HG02642 (cell line): ENCODE data around the gene EXOC6B.

Experiments used
- ATAC-seq: cut with Tn5 transposase; IDR thresholded peaks from one replicate; pipeline ENCODE4 v1.9.1; 2021; ENCODE audit warnings: mild to moderate bottlenecking; ENCODE audit not compliant: unreplicated experiment, poor library complexity

Gene EXOC6B

DNA sequence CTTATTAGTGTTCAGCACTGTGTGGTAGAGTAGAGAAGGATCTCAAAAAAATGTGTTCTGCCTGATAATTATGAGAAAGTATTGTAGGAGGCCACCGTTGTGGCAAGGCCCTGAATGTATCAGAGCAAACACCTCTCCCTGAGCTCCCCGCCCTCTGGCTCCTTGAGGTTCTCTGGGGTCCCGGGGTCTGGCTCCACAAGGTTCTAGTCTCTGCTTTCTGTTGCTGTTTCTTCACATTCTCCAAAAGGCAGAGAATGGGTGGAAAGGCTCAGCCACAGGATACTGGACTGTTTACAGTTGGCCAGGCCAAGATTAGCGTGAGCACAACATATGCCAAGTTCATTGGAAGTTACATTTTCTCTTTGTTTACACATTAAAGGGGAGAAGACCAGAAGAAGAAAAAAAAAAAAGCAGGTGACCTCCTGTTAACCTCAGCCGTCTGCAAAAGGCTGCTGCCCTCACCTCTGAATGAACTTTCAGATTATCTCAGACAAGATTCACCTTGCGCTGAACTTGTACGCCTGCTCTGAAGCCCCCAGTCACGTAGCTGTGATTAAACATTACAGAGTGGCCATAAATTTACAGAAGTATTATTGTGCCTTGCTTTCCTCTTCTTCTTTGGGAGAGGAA lies 621.6 kb downstream of the EXOC6B start:
- ATAC-seq = no peak

DNA sequence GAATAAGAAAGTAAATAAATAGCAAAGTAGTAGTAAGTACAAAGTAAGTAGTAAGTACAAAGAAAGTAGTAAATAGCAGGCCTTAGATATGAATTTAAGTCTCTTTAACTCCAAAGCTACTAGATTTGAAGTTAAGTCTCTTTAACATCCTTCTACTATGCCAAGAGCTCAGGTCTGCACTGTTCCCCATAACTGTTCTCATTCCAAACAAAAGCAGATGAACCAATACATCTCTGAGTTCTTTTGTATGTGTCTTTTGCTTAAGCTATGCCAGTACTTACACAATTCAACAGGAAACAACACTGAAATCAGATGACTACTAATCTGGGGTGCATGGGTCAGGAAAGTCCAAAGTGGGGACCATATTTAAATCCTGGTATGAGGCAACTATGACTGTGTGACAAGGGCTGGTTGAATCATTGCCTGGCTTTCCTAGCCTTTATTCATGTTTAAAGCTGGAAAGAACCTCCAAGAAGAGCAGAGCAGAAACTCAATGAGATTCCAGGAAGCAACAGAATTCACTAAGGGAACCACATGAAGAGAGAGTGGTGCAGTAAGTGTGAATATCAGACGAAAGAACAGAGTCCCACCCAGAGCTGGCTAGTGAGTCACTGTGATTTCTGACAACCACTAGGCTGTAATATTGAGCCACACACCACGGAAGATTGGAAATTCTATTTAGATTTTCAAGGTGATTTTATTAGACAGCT lies 627.1 kb downstream of the EXOC6B start:
- no peak for ATAC-seq

DNA sequence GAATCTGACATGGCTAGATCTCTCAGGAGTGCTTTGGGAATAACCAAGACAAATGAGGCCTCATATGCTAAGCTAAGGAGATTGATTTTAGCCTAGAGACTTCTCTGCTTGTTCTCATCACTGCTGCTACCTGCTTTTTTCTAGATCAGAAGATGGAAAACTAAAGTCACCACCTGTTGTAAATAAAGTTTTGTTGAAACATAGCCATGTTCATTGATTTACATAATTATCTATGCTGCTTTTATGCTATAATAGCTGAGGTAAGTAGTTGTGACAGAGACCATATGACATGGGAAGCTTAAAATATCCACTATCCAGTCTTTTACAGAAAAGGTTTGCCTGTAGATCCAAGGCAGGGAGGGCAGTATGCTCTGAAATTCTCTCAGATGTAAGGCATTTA lies 632.1 kb downstream of the EXOC6B start:
- no peak for ATAC-seq

DNA sequence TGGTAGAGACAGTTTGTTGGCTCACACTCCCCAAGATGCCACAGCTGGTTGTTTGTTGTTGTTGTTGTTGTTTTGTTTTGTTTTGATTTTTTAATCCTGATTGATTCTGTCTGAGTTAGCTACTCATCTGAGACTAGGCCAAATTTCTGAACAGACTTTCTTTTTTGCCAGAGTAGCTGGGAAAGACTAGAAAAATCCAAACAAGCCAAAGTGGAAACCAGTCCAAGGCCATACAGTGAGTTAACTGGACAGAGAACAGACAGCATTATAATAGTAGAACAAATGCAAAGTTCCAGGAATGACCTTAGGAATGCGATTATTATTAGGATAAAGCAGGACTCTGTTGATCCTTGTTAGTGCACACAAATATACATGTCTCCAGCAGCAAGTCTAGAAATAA lies 634.4 kb downstream of the EXOC6B start:
- ATAC-seq = no peak

DNA sequence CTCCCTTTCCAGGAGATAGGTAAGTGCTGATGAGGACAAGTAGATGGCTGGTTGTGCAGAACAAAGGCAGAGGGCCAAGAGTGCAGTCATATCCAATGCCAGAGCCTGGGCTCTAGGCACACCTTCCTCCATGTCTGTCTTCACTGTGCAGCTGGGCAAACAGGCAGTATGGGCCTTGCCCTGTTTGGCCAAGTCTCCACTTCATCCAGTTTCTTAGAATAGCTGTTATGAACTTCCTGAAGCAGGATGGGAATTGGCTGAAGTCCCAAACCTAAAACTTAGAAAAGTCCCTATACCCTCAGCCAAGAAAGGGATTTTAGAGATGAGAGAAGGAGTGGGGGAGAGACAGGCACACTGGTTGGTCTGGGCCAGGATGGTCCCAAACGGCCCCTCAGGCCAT lies 640.6 kb downstream of the EXOC6B start:
- no peak for ATAC-seq

DNA sequence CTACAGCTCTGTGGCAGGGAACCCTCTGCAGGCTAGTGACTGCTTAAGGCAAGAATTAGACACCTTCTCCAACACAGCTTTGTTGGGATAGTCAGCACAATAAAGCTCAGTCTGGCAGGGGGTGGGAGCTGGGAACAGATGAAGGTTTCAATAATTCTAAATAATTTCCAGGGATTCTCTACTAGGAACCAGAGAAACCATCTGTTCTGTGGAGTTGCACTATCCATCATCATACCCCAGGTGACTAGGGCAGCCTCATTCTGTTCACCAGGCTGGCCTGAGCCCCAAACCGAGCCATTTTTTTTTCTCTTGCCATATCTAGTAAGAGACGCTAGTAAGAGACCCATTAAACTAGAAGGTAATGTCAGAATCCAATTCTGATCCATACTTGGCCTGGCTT lies 642.4 kb downstream of the EXOC6B start:
- ATAC-seq = no peak

DNA sequence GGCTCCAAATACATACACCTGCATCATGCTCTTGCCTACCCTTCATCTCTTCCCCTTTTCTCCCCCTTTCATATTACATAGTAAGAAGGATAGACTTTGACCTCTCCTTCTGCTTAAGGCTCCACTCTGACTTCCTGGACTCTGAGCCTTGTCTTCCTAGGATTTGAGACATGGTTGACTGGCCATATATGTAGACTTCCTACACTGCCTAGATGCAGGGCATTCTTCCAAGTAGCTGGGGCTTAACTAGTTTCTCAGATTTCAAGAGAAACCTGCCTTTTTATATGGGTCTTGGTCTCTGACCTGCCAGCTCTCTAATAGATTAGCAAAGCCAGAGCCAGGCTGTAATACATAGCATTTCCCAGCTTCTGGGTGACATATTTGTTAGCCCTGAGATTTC lies 642.8 kb downstream of the EXOC6B start:
- ATAC-seq = no peak

DNA sequence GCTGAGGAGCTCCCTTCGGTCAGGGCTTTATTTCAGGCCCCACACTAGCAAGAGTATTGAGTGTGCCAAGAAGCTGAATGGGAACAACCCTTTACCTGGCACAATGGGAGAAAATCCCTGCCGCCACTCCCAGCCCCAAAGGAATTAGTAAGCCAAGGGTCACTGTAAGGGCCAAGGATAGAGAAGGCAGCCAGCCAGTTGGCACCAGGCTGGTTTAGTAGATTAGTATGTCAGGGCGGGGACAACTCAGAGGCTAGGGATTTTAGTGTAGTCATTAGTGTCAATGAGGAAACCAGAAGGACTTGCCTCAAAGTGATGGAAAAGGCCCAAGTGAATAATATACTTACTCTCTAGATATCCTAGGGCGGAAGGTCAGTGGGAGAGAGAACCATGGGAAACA lies 643.3 kb downstream of the EXOC6B start:
- ATAC-seq = no peak

DNA sequence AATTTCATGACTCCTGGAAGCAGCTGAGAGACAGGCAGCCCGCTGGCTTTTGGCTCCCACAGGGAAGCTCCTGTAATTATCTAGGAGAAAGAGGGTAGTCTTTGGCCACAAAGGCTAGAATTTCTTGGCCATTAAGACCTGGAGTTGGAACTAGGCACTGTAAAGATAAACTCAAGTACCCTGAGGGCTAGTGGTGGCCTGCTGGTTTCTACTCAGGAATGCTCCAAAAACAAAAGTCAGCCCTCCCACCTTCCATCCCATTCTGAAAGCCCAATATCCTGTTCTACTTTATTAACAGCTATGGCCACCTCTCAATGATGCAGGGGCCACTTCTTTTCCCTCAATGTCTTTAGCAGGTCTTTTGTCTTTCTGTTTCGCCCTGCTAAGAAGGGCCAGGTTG lies 644.2 kb downstream of the EXOC6B start:
- ATAC-seq = no peak

DNA sequence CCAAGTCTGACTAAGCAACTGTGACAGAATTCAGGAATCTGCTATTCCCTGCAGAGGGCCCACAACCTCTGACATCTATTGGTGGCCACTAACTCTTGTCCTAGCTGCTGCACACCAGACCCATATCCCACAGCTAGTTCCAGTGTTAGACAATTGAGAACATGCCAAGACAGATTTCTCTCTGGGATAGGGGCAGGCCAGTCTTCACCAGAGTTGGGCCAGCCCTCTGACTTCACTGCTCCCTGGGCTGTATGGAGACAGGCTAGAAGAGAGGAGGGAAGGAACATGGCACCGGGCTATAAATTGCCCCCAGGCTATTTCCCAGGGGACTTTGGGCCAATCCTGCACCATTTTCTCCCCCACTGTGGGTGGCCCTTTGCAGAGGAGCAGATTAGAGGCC lies 645.5 kb downstream of the EXOC6B start:
- ATAC-seq = no peak

DNA sequence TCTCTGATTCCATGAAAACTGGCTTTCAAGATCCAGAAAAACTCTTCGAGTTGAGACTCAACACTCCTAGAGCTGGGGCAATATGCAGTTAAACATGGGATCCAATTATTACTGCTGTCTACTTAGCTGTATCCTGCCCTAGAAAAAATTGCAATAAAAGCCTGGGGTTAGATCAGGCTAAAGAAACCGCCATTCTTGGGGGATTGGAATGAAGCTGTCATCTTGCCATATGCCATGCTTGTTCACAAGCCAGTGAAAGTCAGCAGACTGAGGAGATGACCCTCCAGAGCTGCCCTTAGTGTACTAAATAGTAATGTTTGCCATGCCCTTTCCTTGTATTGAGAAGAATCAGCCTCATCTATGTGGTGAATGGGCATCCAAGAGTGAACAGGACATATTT lies 647.3 kb downstream of the EXOC6B start:
- ATAC-seq = no peak

DNA sequence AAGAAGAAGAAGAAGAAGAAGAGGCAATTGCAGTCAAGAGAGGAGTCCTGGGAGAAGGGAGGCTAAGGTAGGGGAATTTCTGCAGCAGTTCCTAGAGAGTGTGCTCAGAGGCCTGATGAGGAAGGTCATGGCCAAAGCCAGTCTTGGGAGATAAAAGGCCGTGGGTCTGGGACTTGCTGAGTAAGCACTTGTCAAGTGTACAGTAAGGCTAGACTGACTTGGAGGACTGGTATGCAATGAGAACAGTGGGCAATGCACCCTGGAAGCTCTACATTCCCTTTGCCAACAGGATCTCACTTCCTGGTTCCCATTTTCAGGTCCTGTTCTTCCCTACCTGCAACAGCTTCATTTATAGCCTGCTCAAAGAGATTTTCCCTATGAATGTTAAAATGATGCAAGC lies 649.6 kb downstream of the EXOC6B start:
- ATAC-seq = no peak

DNA sequence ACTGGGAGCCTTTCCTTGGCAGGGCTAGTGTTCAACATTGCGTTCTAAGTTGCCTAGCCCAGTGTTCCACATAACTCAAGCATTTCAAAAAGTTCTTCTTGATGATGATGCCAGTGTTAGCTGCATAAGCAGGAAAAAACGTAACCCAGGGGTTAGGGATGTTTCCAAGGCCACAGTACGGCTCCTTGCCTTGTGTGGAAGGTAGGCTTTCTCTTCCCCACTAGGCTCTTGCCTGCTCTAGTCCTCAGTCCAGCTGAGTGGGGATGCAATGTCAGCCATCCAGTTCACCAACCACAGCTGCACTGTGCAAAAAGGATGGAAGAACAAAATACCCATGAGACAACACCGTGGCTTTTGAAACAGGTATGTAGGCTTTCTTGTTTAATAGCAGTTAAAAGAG lies 650.2 kb downstream of the EXOC6B start:
- no peak for ATAC-seq

DNA sequence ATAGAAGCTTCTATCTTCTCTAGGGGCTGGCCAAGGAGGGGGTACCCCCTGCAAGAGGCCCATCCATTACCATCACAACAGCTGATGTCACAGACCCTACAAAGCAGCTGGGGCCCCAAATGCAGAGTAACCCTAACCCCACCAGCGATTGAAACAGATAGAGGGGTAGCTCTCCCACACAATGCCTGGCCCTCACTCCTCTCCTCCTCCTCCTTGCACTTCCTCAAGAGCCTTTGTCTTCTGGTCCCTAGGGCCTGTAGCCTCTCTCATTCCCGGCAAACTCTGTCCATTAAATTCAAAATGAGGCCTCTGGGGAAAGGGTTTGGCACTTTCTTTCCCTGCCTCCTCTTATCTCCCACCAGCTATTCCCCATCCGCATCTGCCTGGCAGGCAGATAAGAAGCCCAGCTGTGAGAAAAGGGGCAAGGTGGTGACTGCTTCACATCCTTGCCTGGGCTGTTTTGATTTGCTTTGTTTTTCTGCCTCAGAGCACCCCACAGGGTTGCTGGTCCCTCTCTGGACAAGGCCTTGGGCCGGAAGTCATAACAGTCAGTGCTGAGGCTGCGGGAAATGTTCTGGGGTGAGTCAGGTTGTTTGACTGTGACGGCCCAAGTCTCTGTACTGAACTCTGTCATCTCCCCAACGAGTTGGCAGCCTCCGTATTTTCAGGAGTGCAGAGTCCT lies 652.1 kb downstream of the EXOC6B start:
- ATAC-seq = no peak

DNA sequence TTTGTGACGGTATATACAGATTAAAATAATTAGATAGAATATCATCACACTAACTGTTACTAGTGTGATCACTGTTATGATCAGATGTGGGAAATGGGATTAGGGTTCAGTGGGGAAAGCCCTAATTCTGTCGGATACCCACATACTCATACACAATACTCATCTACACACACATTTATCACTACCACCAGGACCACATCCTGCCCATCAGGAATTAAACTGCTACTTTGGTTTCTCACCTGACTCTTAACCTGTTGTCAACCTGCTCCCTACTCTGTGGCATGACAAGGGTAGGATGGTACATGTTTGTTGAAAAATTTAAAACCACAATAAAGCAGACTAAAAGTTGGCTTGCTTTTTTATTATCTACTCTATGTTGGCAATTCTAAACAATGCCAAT lies 653.4 kb downstream of the EXOC6B start:
- ATAC-seq = no peak

DNA sequence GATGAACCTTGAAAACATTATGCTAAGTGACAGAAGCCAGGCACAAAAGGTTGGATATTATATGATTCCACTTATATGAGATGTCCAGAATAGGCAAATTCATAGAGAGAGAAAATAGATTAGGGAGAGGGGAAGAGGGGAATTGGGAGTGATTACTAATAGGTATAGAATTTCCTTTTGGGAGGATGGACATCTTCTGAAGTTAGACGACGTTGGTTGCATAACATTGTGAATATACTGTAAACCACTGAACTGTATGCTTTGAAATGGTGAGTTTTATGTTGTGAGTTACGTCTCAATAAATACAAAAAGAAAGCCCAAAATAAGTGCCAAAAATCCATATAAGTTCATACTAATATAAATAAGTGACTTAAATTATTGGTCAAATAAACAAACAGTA lies 659.6 kb downstream of the EXOC6B start:
- ATAC-seq = no peak

DNA sequence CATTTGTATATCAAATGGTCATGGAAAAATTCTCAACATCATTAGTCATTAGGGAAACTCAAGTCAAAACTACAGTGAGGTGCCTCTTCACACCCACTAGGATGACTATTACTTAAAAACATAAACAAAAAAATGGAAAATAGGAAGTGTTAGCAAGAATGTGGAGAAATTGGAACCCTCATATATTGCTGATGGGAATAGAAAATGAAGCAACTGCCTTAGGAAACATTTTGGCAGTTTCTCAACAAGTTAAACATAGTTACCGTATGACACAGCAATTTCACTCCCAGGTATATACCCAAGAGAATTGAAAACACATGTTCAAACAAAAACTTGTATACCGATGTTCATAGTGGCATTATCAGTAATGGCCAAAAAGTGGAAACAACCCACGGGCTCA lies 660.0 kb downstream of the EXOC6B start:
- no peak for ATAC-seq

DNA sequence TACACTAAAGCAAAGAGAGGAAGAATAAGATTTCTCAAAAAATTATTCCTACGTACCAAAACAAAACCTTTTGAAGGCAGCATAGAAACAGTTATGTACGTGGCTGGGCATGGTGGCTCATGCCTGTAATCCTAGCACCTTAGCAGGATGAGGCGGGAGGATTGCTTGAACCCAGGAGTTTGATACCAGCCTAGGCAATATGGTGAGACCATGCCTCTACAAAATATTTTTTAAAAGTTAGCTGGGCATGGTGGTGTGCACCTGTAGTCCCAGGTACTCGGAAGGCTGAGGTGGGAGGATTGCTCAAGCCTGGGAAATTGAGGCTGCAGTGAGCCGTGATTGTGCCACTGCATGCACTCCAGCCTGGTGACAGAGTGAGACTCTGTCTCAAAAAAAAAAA lies 663.3 kb downstream of the EXOC6B start:
- ATAC-seq = no peak

DNA sequence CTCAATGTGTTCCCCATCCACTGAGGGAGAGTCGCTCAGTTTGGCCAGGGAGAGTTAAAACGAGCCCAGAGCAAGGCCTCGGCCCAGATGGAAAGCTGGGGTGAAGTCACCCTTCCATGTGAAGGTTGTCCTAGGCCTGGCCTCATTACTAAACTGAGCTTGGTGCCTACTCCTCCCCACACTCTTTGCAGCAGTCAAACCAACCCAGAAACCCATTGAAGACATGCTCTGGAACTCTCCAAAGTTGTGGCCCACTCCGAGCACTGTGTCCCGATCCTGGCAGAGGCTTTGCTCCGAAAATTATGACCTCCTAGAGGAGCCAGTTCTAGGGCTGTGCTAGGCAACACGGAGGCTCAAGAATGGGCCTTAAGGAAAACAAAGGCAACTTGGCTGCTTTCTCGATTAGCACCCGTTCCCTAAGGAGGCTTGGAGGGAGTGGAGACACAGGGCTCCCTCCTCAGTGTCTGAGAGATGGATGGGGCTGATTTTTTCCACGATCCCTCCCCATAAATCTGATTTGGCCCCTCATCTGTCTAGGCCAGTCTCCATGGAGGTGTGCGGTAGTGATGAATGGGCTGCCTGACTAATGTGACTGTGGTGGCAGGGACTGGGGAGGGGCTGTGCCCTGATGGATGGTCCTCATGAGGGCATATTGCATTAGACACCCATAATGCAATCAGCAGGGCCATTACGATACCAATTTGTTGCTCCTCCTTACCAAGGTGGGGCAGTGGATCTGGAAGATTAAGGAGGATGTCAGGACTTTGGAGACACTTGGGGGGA lies 666.4 kb downstream of the EXOC6B start:
- ATAC-seq = no peak

DNA sequence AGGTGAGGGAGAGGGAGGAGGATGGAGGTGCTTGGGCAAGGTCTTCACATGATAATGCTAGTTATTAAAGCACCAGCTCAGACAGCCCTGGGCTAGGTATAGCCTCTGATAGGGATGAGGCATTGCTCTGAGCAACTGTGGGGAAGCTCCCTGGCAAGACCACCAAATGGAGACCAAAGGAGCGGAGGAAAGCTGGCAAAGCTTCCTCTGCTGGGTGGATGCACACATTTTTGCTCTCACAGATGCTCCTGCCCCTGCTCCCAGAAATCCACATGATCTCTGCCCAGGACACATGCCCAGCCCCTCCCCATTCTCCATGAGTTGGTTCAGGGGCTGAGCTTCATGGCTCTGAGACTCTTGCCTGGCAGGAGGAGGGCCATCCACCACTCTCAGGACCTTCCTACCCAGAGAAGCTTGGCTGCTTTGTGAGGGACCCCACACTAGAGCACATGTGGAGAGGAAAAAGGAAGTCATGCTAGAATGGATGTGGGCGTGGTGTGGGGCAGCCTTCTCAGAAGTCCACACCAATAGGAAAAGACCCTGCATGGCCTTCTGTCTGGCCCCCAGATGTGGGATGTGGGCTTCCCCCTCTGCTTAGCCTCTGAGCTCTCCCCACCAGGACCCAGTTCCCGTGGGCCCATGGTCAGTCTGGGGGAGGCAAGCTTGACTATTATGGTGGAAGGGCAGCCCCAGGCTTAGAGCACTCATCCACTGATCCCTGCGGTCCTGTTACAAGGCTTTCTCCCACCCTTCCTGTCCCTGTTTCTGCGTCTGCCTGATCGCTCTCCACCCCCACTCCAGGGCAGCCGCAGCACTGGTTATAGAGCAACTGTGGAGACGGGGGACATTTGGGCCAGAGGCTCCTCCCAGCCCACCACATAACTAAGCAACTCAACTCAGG lies 667.7 kb downstream of the EXOC6B start:
- no peak for ATAC-seq
